ENCODE measurements around the gene PROM2. TPM values are rescaled to one million over a fixed set of nuclear protein-coding genes. Genes with fewer than 3 reads are reported as not detected.

Gene PROM2
- total RNA-seq, result 0.11 and 0.25 TPM in 2 replicates

GRCh38 chr2:95274291-95275150 lies at the start of gene PROM2:
Gene PROM2 (plus strand): TSS chr2:95274449. CDS start chr2:95274586, 137 bp downstream.

DNA sequence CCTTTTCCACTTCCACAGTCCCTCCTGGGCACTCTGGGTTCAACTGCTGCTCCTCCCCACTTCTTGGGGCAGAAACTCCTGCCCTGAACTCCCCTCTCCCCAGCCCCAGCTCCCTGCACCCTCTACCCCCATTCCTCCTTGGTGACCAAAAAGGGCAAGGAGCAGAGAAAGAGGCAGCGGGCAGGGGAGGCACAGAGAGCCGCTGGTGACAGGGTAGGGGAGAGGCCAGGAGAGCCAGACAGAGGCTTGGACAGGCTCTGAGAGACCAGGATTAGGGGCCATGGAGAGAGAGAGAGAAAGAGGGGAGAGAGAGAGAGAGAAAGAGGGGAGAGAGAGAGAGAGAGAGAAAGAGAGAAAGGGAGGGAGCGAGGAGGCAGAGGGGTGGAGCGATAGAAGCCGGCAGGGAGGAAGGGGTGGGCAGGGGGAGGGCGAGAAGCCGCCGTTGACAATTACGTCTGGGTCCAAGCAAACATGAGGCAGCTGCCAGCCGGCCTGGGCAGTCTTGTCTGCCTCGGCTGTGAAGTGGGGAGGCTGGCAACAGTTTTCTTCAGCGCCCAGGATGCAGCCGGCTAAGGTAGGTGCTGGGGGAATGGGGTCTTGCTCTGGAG lies 22.7 kb downstream of the PROM2 start, which contains the start of gene KCNIP3:
Gene KCNIP3 (plus strand): TSS at position 468 of the 608 bp plus-strand sequence. CDS start 92 bp downstream, at position 560.

Other genes with a start within 250 kb of the PROM2 start
- gene MAL, start 248.7 kb upstream of the PROM2 start, total RNA-seq, result not detected in 2 replicates
- 54.9 and 65.4 TPM in 2 replicates for gene MRPS5, start 152.6 kb upstream of the PROM2 start, total RNA-seq
- 14.8 and 16.0 TPM in 2 replicates for gene ZNF514, start 114.6 kb upstream of the PROM2 start, total RNA-seq
- 6.3 and 9.0 TPM in 2 replicates for gene ZNF2, start 108.6 kb upstream of the PROM2 start, total RNA-seq
- 4.5 and 6.6 TPM in 2 replicates for gene ZNF892, start 66.9 kb upstream of the PROM2 start, total RNA-seq
- gene KCNIP3, start 22.9 kb downstream of the PROM2 start, total RNA-seq, result 4.2 and 4.9 TPM in 2 replicates
- gene FAHD2A, start 128.3 kb downstream of the PROM2 start, total RNA-seq, result 44.3 and 52.2 TPM in 2 replicates
- gene TRIM43B, start 210.3 kb downstream of the PROM2 start, total RNA-seq, result not detected in 2 replicates